Activated CD4-positive, CD25-positive, alpha-beta regulatory T cell (primary cell): ENCODE measurements around the gene RNF166.

Experiments
- DNase-seq, 4 experiments: peaks; one replicate each; lab custom pipeline; 2025; lab: John Stamatoyannopoulos, UW

The RNF166 gene

GRCh38 chr16:88739139-88739976 lies 33.1 kb upstream of the RNF166 start:
- no peak for DNase-seq

DNA sequence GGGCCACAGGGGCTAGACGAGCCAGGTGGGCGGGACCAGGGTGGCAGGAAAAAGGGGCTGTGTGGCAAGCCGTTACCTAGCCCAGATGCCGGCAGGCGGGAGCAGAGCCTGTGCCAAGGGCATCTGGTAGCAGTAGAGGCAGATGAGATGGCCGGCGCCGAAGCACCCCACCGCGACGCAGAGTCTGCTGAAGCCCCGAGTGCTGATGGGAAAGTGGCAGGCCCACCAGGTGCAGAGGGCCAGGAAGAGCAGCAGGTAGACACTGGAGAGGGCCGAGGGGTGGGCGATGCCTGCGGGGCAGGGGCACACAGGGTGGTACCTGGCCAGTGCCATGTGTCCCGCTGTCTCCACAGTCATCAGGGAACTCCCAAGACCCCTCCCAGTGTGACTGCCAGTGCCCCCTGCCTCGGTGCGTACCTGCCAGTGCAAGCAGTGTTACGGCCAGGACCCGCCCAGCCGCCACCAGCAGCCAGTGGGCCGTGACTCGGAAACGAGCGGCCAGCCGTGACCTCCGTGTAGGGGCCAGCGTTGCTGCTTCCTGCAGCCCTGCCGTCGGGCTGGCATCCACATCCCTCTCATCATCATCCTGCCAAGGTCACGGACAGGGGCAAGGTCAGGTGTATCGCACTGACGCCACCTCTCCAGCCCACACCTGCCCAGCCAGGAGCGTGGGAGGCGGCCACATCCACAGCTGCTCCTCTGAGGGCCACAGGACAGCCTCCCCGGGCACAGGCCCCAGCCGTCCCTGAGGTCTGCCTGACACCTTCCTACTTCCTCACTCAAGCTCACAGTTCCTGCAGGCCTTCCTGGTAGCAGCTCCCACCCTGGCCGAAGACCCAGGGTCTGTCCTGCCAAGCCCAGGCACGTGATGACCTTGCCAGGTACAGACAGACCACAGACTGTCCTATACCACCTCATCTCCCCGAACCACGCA lies 32.2 kb upstream of the RNF166 start:
- no peak for DNase-seq

- peak; percentile 22 to 57 (median 37) for DNase-seq
Measured at GRCh38 chr16:88737298-88738150, 31.3 kb upstream of the RNF166 start.

DNA sequence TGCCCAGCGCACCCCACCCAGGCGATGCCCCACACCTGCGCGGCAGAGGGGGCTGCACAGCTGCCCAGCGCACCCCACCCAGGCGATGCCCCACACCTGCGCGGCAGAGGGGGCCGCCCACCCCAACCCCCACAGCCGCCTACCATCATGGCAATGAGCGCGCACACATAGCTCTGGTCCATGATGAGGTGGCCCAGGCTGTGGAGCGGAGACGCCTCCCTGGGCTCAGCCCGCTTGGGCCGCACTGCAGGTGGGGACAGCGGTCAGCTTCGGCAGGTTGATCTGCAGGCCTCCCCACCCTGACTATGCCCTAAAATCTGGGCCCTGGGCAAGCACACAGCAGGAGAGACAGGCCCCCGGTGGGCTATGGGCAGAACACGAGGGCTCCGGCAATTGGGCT lies 30.3 kb upstream of the RNF166 start:
- DNase-seq, result no peak

DNA sequence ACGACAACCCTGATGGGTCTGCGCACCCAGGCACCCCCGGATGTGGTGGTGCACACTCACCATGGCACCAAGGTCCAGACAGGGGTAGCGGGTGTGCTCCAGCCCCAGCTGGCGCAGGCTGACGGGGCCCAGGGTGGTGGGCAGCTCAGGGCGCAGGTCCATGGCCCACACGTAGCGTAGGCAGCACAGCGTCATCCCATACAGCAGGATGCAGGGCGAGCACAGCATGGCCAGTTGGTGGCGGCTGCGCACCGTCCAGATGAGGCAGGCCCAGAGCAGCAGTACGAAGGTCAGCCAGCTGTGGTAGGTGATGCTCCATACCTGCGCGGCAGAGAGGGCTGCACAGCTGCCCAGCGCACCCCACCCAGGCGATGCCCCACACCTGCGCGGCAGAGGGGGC lies 29.9 kb upstream of the RNF166 start:
- DNase-seq, result no peak

DNA sequence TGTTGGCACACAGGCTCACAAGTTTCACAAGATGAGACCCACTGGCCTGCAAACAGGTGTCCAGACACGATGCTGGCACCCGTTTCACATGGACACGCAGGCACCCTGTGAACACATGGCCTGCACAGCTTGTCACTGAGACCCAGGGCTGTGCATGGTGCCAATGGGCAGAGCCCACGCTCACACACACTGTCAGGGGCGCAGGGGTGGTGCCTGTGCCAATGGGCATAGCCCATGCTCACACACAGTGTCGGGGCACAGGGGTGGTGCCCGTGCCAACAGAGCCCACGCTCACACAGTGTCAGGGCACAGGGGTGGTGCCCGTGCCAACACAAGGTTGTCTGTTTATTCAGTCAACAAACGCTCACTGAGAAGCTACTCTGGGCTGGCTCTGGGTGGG lies 29.4 kb upstream of the RNF166 start:
- no peak for DNase-seq

- DNase-seq, result no peak
Measured at GRCh38 chr16:88735121-88735520, 28.9 kb upstream of the RNF166 start.

DNA sequence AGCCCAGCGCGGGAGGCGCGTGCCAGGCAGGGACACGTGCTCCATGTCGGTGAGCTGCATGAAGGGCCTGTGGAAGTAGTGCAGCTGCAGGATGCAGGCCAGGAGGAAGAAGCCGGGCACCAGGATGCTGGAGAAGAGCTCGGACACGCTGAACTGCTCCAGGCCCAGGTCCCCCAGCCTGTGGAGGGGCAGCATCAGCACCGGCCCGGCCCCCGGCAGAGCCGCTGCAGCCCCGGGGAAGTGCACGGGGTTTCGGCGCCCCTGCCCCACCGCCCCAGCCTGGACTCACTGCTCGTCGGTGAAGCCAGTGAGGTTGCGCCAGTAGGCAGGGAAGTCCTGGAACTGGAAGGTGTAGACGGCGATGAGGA lies 28.1 kb upstream of the RNF166 start:
- DNase-seq, result no peak

GRCh38 chr16:88733630-88734360 lies 27.6 kb upstream of the RNF166 start:
- DNase-seq, result no peak

GRCh38 chr16:88732961-88733294 lies 26.7 kb upstream of the RNF166 start:
- DNase-seq, result no peak

DNA sequence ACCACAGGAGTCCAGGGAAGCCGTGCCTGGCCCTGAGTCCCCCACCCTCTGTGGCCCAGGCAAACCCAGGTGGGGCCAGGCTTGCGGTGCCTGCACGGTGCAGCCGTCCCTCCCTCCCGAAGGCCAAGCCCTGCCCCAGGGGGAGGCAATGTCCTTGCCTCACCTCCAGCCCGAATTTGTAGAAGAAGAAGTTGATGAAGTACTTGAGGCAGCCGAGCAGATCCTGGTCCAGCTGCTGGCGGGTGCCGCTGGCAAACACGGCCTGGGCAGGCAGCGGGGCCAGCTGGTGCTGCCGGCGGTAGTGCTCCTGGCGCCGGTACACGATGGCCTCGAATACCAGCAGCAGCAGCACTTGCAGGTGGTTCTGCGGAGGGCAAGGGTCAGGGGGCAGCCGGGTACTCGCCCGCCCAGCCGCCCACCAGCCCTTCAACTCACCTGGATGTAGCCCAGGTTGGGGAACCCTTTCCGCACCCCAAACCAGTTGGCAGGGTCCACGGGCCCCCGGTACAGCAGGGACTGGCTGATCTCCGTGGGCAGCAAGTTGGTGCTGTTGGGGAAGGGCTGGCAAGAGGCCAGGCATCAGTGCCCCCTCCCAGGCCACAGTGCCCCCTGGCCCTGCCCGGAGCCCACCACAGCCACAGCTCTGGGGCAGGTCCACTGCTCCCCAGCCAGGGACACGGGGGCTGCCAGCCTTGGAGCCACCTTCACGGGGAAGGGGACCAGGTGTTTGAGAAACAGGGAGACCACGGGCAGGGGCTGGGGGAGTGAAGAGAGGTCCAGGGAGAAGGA lies 26.2 kb upstream of the RNF166 start:
- no peak for DNase-seq

DNA sequence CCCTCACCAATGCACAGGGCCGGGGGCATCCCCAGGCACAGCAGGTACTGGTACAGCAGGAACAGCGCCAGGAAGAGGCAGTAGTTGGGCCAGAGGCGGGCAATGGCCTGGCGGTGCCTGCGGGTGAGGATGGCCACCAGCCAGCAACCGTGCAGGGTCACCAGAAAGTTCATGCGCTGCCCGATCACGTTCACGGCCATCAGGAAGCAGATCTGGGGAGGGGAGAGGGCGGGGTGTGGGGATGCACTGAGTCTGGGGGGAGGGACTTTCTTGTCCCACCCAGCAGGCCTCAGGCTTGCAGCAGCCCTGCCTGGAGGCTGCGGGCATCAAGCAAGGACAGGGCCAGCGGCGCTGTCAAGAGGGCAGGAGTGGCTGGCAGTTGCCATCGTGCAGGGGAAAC lies 25.5 kb upstream of the RNF166 start:
- DNase-seq, result peak; percentile 51 to 78 (median 55)

DNA sequence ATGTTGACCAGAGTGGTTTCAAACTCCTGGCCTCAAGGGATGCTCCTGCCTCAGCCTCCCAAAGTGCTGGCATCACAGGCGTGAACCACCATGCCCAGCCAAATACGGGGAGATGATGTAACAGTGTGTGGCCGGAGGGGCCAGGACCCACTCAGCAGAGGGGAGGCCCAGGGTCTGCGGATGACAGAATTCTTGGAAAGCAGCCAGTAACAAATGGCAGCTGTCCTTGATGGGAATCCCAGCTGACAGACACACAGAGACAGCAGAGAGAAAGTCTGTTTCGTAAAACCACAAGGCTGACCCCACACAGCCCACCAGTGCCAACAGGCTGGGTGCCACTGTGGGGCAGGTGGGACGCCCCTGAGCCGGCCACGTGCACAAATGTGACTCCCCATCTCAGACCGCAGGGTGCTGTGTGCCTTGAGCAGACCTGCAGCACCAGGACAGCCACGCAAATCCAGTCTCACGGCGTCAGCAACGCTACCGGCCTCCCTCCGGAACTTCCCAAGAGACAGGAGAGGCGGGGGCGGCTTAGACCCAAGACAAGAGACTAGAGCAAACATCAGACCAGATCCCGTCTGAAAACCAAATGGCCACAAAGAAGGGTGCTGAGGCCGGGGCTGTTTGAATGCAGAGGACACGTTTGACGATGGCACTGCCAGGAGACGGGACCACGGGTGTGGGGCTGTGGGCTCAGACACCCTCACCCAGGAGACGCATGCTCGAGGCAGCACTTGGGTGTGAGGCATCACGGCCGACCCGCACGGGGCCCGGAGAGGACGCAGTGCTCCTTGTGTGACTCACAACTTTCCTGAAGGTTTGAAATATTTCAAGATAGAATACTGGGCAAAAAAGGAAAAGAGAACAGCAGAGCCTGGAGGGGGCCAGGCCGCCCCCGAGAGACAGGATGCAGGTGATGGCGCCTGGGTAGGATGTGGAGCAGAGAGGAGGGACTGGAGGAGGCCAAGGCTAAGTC lies 24.7 kb upstream of the RNF166 start:
- no peak for DNase-seq

- no peak for DNase-seq
Measured at GRCh38 chr16:88727871-88728270, 21.7 kb upstream of the RNF166 start.

DNA sequence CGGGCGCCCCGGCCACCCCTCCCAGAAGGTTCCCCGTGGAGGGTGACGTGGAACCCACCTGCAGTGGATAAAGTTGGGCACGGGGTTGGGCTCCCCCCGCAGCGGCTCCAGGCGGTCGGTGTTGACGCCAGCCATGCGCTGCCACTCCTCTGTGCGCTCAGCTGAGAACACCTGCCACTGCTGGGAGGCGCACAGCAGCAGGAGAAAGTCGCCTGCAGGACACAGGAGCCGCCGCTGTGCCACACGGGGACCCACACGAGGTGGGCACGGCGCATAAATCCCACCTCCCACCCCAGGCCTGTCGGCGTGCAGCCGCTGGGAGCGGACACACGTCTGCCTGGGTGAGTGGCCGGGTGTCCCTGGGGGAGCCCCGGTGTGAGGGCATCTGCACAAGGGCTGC lies 20.8 kb upstream of the RNF166 start:
- no peak for DNase-seq

DNA sequence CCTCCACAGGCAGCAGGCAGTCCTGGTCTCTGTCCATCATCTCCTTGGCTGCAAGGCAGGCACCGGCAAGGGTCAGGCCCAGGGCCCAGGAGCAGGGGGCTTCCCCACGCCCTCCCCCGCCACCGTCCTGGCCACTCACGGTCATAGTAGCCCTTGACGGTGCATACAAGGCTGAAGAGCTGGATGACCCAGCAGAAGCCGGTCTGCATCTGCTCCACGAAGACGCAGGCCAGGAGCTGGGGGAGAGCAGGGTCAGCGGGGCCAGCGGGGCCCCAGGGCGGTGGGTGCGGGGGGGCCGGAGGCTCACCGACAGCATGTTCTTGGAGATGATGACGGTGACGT lies 20.2 kb upstream of the RNF166 start:
- DNase-seq, result no peak

- DNase-seq, result no peak
Measured at GRCh38 chr16:88725609-88726407, 19.6 kb upstream of the RNF166 start.

DNA sequence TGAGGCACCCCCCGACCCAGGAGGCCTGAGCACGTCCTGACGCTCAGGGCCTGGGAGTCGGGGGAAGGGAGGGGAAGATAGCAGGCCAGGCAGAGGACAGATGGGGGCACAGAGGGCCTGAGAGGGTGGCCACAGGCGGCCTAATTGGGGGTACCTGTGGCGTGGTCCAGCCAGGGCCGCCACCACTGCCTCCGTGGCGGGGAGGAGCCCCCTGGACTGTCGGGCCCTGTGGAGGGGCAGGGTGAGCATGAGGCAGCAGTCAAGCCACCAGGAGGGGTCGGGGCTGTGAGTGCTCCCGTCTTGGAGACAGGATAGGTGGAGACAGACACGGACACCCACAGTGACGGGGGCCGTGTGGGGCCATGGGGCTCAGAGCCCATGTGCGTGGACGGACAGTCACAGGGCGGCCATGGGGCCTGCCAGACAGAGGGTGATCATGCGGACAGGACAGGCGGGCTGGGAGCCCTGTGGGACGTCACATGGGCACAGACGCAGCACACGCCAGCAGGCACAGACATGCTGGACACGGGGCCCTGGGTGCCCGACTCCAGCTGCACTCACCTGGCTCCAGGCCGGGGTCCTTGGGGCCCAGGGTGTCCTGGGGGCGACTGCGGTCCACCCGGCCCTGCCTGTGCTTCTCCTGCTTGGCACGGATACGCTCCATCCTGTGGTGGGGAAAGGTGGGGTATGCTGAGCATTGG lies 18.8 kb upstream of the RNF166 start:
- DNase-seq, result no peak
